MM.1S (cell line): ENCODE data around the gene NAB2.

ENCODE experiments used
- DNase-seq: peaks from one replicate; pipeline ENCODE4 v3.0.0-alpha.2; 2015
- H2AFZ ChIP-seq: fragments of 300-600 bp; sonication (generic); 2 replicates; pipeline ENCODE4 v1.6.0; 2016; ENCODE audit warnings: antibody characterized with exemption, low read length
- H3F3A ChIP-seq: fragments of 300-600 bp; sonication (generic); 2 replicates; pipeline ENCODE4 v1.6.1; 2016; ENCODE audit warnings: mild to moderate bottlenecking, antibody characterized with exemption, low read length, moderate library complexity, mixed read lengths; ENCODE audit not compliant: insufficient read depth
- H3K27ac ChIP-seq: fragments of 300-600 bp; sonication (generic); 2 replicates; pipeline ENCODE4 v1.5.1; 2016; ENCODE audit warnings: mild to moderate bottlenecking, low read length
- H3K27me3 ChIP-seq: fragments of 300-600 bp; sonication (generic); replicated peaks from 2 replicates; pipeline ENCODE4 v1.6.0; 2016; ENCODE audit warnings: low read length; ENCODE audit not compliant: insufficient read depth
- H3K36me3 ChIP-seq: fragments of 300-600 bp; sonication (generic); replicated peaks from 2 replicates; pipeline ENCODE4 v1.6.1; 2016; ENCODE audit warnings: mild to moderate bottlenecking, low read length, mixed read lengths; ENCODE audit not compliant: insufficient read depth
- H3K4me1 ChIP-seq: fragments of 300-600 bp; sonication (generic); 2 replicates; pipeline ENCODE4 v1.6.1; 2016; ENCODE audit warnings: low read length, mixed read lengths
- H3K4me2 ChIP-seq: fragments of 300-600 bp; sonication (generic); 2 replicates; pipeline ENCODE4 v1.6.0; 2016; ENCODE audit warnings: low read depth, low read length
- H3K4me3 ChIP-seq: fragments of 300-600 bp; sonication (generic); 2 replicates; pipeline ENCODE4 v1.5.1; 2016; ENCODE audit warnings: low read length, mixed read lengths
- H3K79me2 ChIP-seq: fragments of 300-600 bp; sonication (generic); 2 replicates; pipeline ENCODE4 v1.6.1; 2016; ENCODE audit warnings: mixed run types, low read length, mixed read lengths
- H3K9ac ChIP-seq: fragments of 300-600 bp; sonication (generic); 2 replicates; pipeline ENCODE4 v1.6.1; 2016; ENCODE audit warnings: low read length, mixed read lengths
- H3K9me2 ChIP-seq: fragments of 300-600 bp; sonication (generic); replicated peaks from 2 replicates; pipeline ENCODE4 v1.6.1; 2016; ENCODE audit warnings: mild to moderate bottlenecking, low read length, mixed read lengths; ENCODE audit not compliant: insufficient read depth
- H3K9me3 ChIP-seq: fragments of 300-600 bp; sonication (generic); replicated peaks from 2 replicates; pipeline ENCODE4 v1.6.1; 2016; ENCODE audit warnings: mild to moderate bottlenecking, low read length, mixed read lengths; ENCODE audit not compliant: insufficient read depth
- H4K20me1 ChIP-seq: fragments of 300-600 bp; sonication (generic); 2 replicates; pipeline ENCODE4 v1.6.1; 2016; ENCODE audit warnings: mild to moderate bottlenecking, low read length, moderate library complexity, mixed read lengths; ENCODE audit not compliant: insufficient read depth
- CTCF ChIP-seq: fragments of 300-600 bp; sonication (generic); IDR thresholded peaks from 2 replicates; pipeline ENCODE4 v1.5.1; 2016; ENCODE audit warnings: antibody characterized with exemption, low read length, mixed read lengths
- EZH2 ChIP-seq: fragments of 300-600 bp; sonication (generic); optimal IDR thresholded peaks from 2 replicates; pipeline ENCODE3; 2017; ENCODE audit warnings: low read depth, mild to moderate bottlenecking, antibody characterized with exemption, low read length, mixed read lengths
- EZH2phosphoT487 ChIP-seq: fragments of 300-600 bp; sonication (generic); IDR thresholded peaks from 2 replicates; pipeline ENCODE4 v1.6.1; 2018; ENCODE audit warnings: antibody characterized with exemption, low read length

NAB2 gene

DNA sequence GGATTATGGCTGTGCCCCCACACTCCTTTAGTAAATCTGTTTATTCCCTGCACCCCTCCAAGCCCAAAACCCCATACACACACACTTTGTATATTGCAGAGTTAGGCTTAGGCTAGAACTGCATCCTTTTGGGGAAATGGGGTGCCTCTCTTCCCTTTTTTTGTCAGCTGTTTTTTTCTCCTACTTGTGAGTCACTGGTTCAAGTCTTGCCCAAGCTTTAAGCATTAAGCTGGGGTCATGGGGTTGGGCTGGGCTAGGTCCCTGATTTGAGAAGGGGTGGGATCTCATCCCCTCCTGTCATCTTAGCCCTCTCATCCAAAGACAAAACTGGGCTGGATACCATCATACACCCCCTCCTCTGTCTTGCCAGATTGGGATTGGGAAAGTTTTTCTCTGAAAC is 41.0 kb downstream of the NAB2 start:
- Histone ChIP-seq H2AFZ (no peak overlapping the region), H3K9me3 (no peaks in the 10 kb centered on the region), H3K4me1 (peaks cover 9% of the 10 kb centered on the region; the same call in 1 of the 2 replicates), H3K9me2 (no peaks in the 10 kb centered on the region), H3K9ac (no peak overlapping the region), H3F3A (no peaks in the 10 kb centered on the region), H3K79me2 (no peaks in the 10 kb centered on the region), H3K4me2 (no peak overlapping the region), H4K20me1 (no peaks in the 10 kb centered on the region), H3K27ac (no peak overlapping the region), H3K27me3 (peaks cover 34% of the 10 kb centered on the region), H3K4me3 (no peak overlapping the region), H3K36me3 (no peaks in the 10 kb centered on the region)
- no peak for DNase-seq
- no peak for TF ChIP-seq CTCF
- TF ChIP-seq EZH2, result no peak

DNA sequence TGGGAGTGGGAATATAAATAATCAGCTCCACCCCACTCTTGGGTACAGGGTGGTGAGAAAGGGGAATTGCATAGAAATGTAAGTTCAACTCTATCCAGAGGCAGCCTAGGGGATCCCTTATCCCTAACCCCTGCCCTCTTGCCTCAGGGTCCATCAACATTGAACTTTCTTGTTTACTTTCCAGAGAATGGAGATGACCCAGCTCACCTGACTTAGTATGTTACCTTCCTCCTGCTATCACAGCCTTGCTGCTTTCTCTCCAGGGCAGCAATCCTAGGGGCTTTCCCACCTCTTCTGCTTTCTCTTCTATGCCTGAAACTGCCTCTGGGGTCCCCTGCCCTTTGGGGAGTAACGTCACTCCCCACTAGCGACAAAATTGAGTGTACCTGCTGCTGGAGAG is 42.0 kb downstream of the NAB2 start:
- H3K4me3 ChIP-seq, result no peak overlapping the region
- no peaks in the 10 kb centered on the region for H3K9me3 ChIP-seq
- no peak overlapping the region for H2AFZ ChIP-seq
- H3K36me3 ChIP-seq, result no peaks in the 10 kb centered on the region
- peaks cover 9% of the 10 kb centered on the region; the same call in 1 of the 2 replicates for H3K4me1 ChIP-seq
- H3K27me3 ChIP-seq, result peaks cover 34% of the 10 kb centered on the region
- no peak overlapping the region for H3K4me2 ChIP-seq
- no peaks in the 10 kb centered on the region for H4K20me1 ChIP-seq
- no peak overlapping the region for H3K9ac ChIP-seq
- no peak overlapping the region for H3K27ac ChIP-seq
- TF ChIP-seq CTCF (no peak), EZH2phosphoT487 (no peak), EZH2 (no peak)
- no peaks in the 10 kb centered on the region for H3K79me2 ChIP-seq
- no peaks in the 10 kb centered on the region for H3K9me2 ChIP-seq
- H3F3A ChIP-seq, result no peaks in the 10 kb centered on the region
- DNase-seq, result no peak

DNA sequence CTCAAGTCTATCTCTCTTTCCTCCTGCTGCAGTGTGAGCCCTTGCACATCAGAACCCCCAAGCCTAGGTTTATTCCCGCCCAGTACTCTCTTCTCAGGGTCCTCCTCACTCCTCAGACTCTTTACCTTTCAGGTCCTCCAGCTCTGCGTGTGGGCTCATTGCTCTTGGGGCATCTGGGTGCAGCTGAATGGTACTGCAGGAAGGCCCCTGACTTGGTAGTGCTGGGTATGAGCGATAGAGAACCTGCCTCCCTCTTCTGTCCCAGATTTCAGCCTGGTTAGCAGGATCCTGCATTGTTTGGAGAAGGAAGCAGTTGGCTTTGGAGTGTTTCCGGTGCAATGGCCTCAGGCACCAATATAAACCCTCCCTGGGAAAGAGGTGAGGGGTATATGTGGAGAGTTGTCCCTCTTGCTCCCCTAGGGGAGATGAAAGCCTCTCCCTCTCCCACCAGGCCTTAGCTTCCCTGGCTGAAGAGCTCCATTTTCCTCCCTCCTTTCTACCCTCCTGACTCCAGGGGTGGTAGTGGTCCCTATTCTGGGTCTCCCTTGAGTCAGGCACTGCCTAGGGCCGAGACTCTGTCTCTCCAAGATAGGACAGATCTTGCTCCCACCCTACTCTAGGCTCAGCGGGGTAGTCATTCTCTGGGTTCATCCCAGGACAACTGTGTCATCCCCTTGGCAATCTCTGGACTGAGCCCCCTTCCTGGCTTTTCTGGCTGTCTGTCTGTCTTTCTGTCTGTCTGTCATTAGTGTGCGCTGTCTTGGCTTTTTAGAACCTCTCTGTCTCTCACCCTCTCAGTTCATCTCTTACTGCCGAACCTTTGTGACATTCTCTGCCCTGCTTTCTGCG is 43.2 kb downstream of the NAB2 start:
- H3K79me2 ChIP-seq, result no peaks in the 10 kb centered on the region
- H3K4me1 ChIP-seq, result peaks cover 3% of the 10 kb centered on the region; the same call in 1 of the 2 replicates
- no peaks in the 10 kb centered on the region for H3K36me3 ChIP-seq
- H4K20me1 ChIP-seq, result no peaks in the 10 kb centered on the region
- H3K27me3 ChIP-seq, result peaks cover 34% of the 10 kb centered on the region
- no peaks in the 10 kb centered on the region for H3K9me2 ChIP-seq
- H3K9me3 ChIP-seq, result no peaks in the 10 kb centered on the region
- no peak overlapping the region for H3K4me3 ChIP-seq
- no peaks in the 10 kb centered on the region for H3F3A ChIP-seq
- no peak overlapping the region for H2AFZ ChIP-seq
- no peak overlapping the region for H3K9ac ChIP-seq
- H3K27ac ChIP-seq, result no peak overlapping the region
- TF ChIP-seq EZH2, result no peak
- no peak for TF ChIP-seq EZH2phosphoT487
- no peak for TF ChIP-seq CTCF
- DNase-seq, result no peak
- H3K4me2 ChIP-seq, result no peak overlapping the region
